GM23248 (cell line): ENCODE measurements around the gene AOPEP.

Experiments used
- EZH2 ChIP-seq: fragments of 200-600 bp; sonication (generic); IDR thresholded peaks from 2 replicates; pipeline ENCODE4 v1.6.1; 2018; ENCODE audit warnings: antibody characterized with exemption, mild to moderate bottlenecking; ENCODE audit not compliant: insufficient read depth, poor library complexity, severe bottlenecking
- EZH2phosphoT487 ChIP-seq: fragments of 200-600 bp; sonication (generic); IDR thresholded peaks from 2 replicates; pipeline ENCODE4 v1.6.1; 2018; ENCODE audit warnings: antibody characterized with exemption, moderate library complexity, mild to moderate bottlenecking, low read depth; ENCODE audit not compliant: insufficient read depth

DNA sequence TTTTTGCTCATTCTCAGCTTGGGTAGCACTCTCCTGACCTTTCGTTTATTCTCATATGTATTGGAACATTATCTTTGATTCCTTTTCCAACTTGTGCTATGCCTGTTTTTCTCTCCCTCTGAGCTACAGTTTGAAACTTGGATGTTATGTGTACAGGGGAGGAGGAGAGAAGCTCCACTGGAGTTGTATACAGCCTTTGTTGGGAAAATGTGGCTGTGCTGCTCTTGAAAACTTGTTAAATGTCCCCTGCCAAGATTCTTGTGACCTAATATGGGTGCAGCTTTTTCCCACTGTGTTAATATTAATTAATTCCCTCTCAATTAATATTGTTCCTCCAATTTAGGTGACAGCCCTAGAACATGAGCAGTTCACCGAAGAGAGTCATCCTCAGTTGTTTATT, 235.4 kb downstream of the AOPEP start:
- TF ChIP-seq EZH2phosphoT487 (no peak), EZH2 (no peak)
